Testis (tissue), 3 donors: ENCODE measurements around the gene ADK. TPM values are rescaled to one million over a fixed set of nuclear protein-coding genes. Genes with fewer than 3 reads are reported as not detected.
"Not testable (repeated sequence)": the region's sequence is repeated elsewhere in the genome, so short reads cannot be mapped to it uniquely, and the experiment has no call there.

Source experiments
- DNase-seq: peaks from one replicate; pipeline ENCODE4 v3.0.0-alpha.2; 2019
- H3K27ac ChIP-seq, 2 donors: fragments of 200-600 bp; sonication (generic); one replicate each; pipeline ENCODE4 v1.5.1; 2019
- H3K27me3 ChIP-seq: fragments of 200-600 bp; sonication (generic); one replicate; pipeline ENCODE4 v1.5.1; 2019
- H3K36me3 ChIP-seq: fragments of 200-600 bp; sonication (generic); one replicate; pipeline ENCODE4 v1.5.1; 2017; ENCODE audit warnings: low read depth; ENCODE audit errors: missing control alignments
- H3K4me1 ChIP-seq: fragments of 200-600 bp; sonication (generic); one replicate; pipeline ENCODE4 v1.5.1; 2019
- H3K4me3 ChIP-seq, 2 donors: fragments of 200-600 bp; sonication (generic); one replicate each; pipeline ENCODE4 v1.5.1; 2017 to 2019
- H3K9me3 ChIP-seq: fragments of 200-600 bp; sonication (generic); one replicate; pipeline ENCODE4 v1.5.1; 2017
- CTCF ChIP-seq, 3 experiments: fragments of 450-650 bp in 2 of 3; fragments of 200-600 bp in 1 of 3; sonication (generic) in 1 of 3; IDR thresholded peaks; one replicate each; pipeline ENCODE4 v1.5.1; 2016 to 2019; ENCODE audit warnings: antibody characterized with exemption in 3 of 3, mild to moderate bottlenecking in 2 of 3, moderate library complexity in 1 of 3
- POLR2A ChIP-seq: fragments of 450-650 bp; IDR thresholded peaks from one replicate; pipeline ENCODE4 v1.6.1; 2017; ENCODE audit warnings: antibody characterized with exemption, mild to moderate bottlenecking, moderate library complexity
- WGBS, 2 donors: methylation state at CpG; one replicate each; pipeline ENCODE4 v1.1.5; 2018; 5-methylcytosine and 5-hydroxymethylcytosine counted together
- intact Hi-C: fragments of 100-400 bp; cut with DNase I; formaldehyde crosslinking; loops from one replicate; pipeline ENCODE4 v1.15.1; 2023; ENCODE audit warnings: low total_unique reads
- polyA plus RNA-seq: library from polyadenylated mRNA; stranded (reverse); fragments of 350-450 nt; fragmentation: Illumina TruSeq; extraction: RNeasy Lipid Tissue Mini Kit (QIAGEN cat#74804); gene quantifications from one replicate; pipeline ENCODE4 v1.2.3, GENCODE V29; 2014; ENCODE audit warnings: low read depth, low replicate concordance; ENCODE audit not compliant: insufficient read depth
- total RNA-seq, 2 donors: library from RNA; depleted of rRNA; stranded (reverse); fragments of >200 nt; gene quantifications; one replicate each; pipeline ENCODE4 v1.2.3, GENCODE V29; 2016

Gene ADK
- total and polyA plus RNA-seq, 3 donors from 2014 or later: 23.3 to 61.8 (median 55.3) TPM

DNA sequence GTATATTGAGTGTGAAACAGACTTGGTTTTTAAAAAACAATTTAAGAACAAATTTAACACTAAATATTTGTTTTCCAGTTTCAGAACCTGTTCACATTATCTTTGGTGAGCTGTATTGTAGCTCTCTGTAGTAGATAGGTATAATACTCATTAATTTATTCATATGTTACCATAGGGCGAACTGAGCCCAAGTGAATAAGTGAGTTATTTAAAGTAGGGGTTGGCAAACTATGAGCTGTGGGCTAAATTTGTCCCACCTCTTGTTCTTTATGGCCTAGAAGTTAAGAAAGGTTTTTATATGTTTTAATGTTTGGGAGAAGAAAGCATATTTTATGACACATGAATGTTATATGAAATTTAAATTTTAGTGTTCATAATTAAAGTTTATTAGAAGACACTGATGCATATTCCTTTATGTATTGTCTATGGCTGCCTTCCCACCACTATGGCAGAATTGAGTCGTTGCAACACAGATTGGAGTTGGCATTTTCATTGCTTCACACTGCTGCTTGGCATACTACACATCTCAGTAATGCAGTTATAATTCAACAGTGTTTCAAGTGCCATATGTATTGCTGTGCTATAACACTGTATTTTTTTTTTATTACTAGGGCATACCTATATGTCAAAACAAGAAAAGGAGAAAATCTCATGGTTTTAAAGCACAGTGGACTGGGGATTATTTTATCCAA, 146.5 kb downstream of the ADK start:
- H3K27me3 ChIP-seq: no peaks in the 10 kb centered on the region
- TF ChIP-seq CTCF (IDR thresholded peaks at IDR 0.05) (no peak), POLR2A (no peak)
- intact Hi-C loops: no loop called here
- H3K9me3 ChIP-seq: no peaks in the 10 kb centered on the region
- no peak overlapping the region for H3K27ac ChIP-seq
- no peaks in the 10 kb centered on the region for H3K4me1 ChIP-seq
- H3K4me3 ChIP-seq: no peak overlapping the region
- WGBS, 2 donors: 92 to 93% methylated on average over 2 of the region's 2 CpGs
- no peak for DNase-seq
- no peaks in the 10 kb centered on the region for H3K36me3 ChIP-seq

DNA sequence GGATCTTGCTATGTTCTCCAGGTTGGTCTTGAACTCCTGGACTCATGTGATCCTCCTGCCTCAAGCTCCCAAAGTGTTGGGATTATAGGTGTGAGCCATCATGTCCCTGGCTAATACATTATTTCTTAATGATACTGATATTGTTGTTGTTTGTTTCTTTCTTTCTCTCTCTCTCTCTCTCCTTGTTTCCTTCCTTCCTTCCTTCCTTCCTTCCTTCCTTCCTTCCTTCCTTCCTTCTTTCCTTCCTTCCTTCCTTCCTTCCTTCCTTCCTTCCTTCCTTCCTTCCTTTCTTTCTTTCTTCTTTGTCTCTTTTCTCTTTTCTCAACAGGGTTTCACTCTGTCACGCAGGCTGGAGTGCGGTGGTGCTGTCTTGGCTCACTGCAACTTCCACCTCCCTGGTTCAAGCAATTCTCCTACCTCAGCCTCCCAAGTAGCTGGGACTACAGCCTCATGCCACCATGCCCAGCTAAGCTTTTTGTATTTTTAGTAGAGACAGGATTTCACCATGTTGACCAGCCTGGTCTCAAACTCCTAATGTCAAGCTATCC, 149.1 kb downstream of the ADK start:
- H3K36me3 ChIP-seq, intact Hi-C loops, H3K4me3 ChIP-seq, DNase-seq, H3K4me1 ChIP-seq, H3K27me3 ChIP-seq, H3K9me3 ChIP-seq, H3K27ac ChIP-seq: not testable (repeated sequence)
- WGBS, 2 donors: 93 to 94% methylated on average over 2 of the region's 2 CpGs

GRCh38 chr10:74300666-74301065, 149.6 kb downstream of the ADK start:
- no peaks in the 10 kb centered on the region for H3K27me3 ChIP-seq
- H3K36me3 ChIP-seq: no peaks in the 10 kb centered on the region
- TF ChIP-seq POLR2A (no peak), CTCF (IDR thresholded peaks at IDR 0.05) (no peak)
- no peak for DNase-seq
- WGBS, 2 donors: 0 to 48% methylated on average over 1 of the region's 1 CpG
- H3K9me3 ChIP-seq: no peaks in the 10 kb centered on the region
- intact Hi-C loops: no loop called here
- no peak overlapping the region for H3K4me3 ChIP-seq
- H3K27ac ChIP-seq: no peak overlapping the region
- no peaks in the 10 kb centered on the region for H3K4me1 ChIP-seq

- no peaks in the 10 kb centered on the region for H3K4me1 ChIP-seq
- TF ChIP-seq CTCF (IDR thresholded peaks at IDR 0.05) (no peak), POLR2A (no peak)
- no peaks in the 10 kb centered on the region for H3K36me3 ChIP-seq
- H3K27ac ChIP-seq: no peak overlapping the region
- intact Hi-C loops: no loop called here
- DNase-seq: no peak
- 94 to 98% methylated on average over 3 of the region's 3 CpGs for WGBS, 2 donors
- H3K27me3 ChIP-seq: no peaks in the 10 kb centered on the region
- H3K4me3 ChIP-seq: no peak overlapping the region
- H3K9me3 ChIP-seq: no peaks in the 10 kb centered on the region
These were observed 154.7 kb downstream of the ADK start for GRCh38 chr10:74305730-74306129.

DNA sequence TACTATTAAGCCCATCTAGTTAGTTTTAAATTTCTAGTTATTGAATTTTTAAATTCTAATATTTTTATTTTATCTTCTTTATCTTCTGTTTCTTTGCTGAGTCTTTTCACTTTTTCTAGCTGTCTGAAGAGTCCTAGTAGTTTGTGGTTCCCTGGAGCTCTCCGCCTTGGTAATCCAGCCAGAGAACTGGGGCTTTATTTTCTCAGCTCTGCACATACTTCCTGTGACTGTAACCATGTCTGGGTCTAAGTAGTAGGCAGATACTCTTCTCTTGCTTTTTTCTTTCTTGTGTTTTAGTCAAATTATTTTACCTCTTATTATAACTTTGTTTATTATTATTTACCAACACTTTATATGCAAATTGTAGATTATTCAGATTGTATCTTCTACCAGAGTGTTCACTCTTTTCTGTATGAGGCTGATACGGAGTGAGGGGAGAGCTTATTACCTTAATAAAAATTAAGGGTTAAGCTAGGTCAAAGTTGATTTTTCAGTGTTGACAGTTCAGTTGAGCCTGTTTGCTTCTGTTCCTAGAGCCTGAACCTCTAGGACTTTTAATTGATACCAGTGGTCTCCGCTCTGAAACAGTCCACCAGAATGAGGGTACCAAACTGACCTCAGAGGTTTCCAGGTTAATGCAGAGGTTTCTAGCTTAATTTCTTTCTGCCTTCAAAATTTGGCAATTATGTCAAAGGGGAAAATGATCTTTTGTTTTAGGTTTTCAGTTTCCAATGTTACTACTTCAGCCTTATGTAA, 155.4 kb downstream of the ADK start:
- Histone ChIP-seq H3K9me3 (no peaks in the 10 kb centered on the region), H3K4me1 (no peaks in the 10 kb centered on the region), H3K27ac (no peak overlapping the region), H3K27me3 (no peaks in the 10 kb centered on the region), H3K36me3 (no peaks in the 10 kb centered on the region), H3K4me3 (no peak overlapping the region)
- no peak for DNase-seq
- 63 to 78% methylated on average over 3 of the region's 3 CpGs for WGBS, 2 donors
- no peak for TF ChIP-seq POLR2A
- no peak for TF ChIP-seq CTCF (IDR thresholded peaks at IDR 0.05)
- intact Hi-C loops: no loop called here
